Suprapubic skin (tissue), 4 donors: ENCODE data around the gene APOL3. TPM values are rescaled to one million over a fixed set of nuclear protein-coding genes. Genes with fewer than 3 reads are reported as not detected.
"Not testable (repeated sequence)": the region's sequence is repeated elsewhere in the genome, so short reads cannot be mapped to it uniquely, and the experiment has no call there.

Experiments
- DNase-seq, 2 donors: peaks; one replicate each; pipeline ENCODE4 v3.0.0-alpha.2; 2019; ENCODE audit warnings: low spot score in 2 of 2
- H3K27ac ChIP-seq: fragments of 200-600 bp; sonication (generic); one replicate; pipeline ENCODE4 v1.5.1; 2019
- H3K27me3 ChIP-seq: fragments of 200-600 bp; sonication (generic); one replicate; pipeline ENCODE4 v1.5.1; 2019
- H3K36me3 ChIP-seq: fragments of 200-600 bp; sonication (generic); one replicate; pipeline ENCODE4 v1.5.1; 2019
- H3K4me1 ChIP-seq: fragments of 200-600 bp; sonication (generic); one replicate; pipeline ENCODE4 v1.5.1; 2019
- H3K4me3 ChIP-seq: fragments of 200-600 bp; sonication (generic); one replicate; pipeline ENCODE4 v1.5.1; 2019; ENCODE audit warnings: mild to moderate bottlenecking
- H3K9me3 ChIP-seq: fragments of 200-600 bp; sonication (generic); one replicate; pipeline ENCODE4 v1.5.1; 2019
- EP300 ChIP-seq: sonication (generic); formaldehyde crosslinking; IDR thresholded peaks from one replicate; pipeline ENCODE4 v1.6.1; 2017; ENCODE audit warnings: antibody characterized with exemption
- POLR2A ChIP-seq, 2 donors: fragments of 450-650 bp; IDR thresholded peaks; one replicate each; pipeline ENCODE4 v1.6.1; 2017; ENCODE audit warnings: antibody characterized with exemption in 2 of 2, mild to moderate bottlenecking in 2 of 2, moderate library complexity in 2 of 2
- POLR2AphosphoS5 ChIP-seq, 3 donors: sonication (generic); formaldehyde crosslinking; IDR thresholded peaks; one replicate each; pipeline ENCODE4 v1.6.1; 2017; ENCODE audit warnings: antibody characterized with exemption in 3 of 3
- WGBS: methylation state at CpG from one replicate; pipeline ENCODE4 v1.1.5; 2018; 5-methylcytosine and 5-hydroxymethylcytosine counted together
- total RNA-seq, 4 donors: library from RNA; depleted of rRNA; stranded (reverse); fragments of >200 nt; gene quantifications; one replicate each; pipeline ENCODE4 v1.1.0, GENCODE V29; 2016
- TF ChIP-seq, protein P1 (sequence below), 2 donors: fragments of 200-600 bp in 1 of 2; fragments of 450-650 bp in 1 of 2; sonication (generic) in 1 of 2; IDR thresholded peaks; one replicate each; pipeline ENCODE4 v1.5.1; 2016 to 2019; ENCODE audit warnings: antibody characterized with exemption in 2 of 2, mild to moderate bottlenecking in 1 of 2, moderate library complexity in 1 of 2

The APOL3 gene
- total RNA-seq, 4 donors from 2014 or later: 29.7 to 46.7 (median 34.0) TPM

DNA sequence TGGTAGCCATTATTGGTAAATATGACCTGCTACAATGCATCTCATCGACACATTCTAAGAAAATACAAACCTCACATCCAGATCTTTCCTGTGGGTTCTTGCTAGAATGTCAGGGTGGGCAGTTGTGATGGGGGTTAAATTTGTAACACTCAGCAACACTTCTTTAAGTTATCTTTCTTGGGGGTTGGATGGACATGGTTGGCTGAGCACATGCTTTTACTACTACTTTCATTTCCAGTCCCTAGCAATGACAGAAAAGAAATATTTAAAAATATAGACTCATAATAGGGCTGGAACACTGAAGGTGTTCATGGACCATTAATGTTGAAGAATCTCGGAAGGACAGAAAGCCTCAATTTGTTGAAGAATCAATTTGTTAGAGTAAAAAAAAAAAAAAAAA lies 57.6 kb downstream of the APOL3 start:
- H3K4me3 ChIP-seq: no peak overlapping the region
- no peaks in the 10 kb centered on the region for H3K36me3 ChIP-seq
- no peak overlapping the region for H3K27ac ChIP-seq
- H3K27me3 ChIP-seq: no peaks in the 10 kb centered on the region
- H3K9me3 ChIP-seq: no peaks in the 10 kb centered on the region
- WGBS: 91% methylated on average over 2 of the region's 2 CpGs
- no peak for DNase-seq
- TF ChIP-seq POLR2A (IDR thresholded peaks at IDR 0.05) (no peak), EP300 (no peak), POLR2AphosphoS5 (IDR thresholded peaks at IDR 0.05) (no peak)
- TF ChIP-seq, protein P1, sequence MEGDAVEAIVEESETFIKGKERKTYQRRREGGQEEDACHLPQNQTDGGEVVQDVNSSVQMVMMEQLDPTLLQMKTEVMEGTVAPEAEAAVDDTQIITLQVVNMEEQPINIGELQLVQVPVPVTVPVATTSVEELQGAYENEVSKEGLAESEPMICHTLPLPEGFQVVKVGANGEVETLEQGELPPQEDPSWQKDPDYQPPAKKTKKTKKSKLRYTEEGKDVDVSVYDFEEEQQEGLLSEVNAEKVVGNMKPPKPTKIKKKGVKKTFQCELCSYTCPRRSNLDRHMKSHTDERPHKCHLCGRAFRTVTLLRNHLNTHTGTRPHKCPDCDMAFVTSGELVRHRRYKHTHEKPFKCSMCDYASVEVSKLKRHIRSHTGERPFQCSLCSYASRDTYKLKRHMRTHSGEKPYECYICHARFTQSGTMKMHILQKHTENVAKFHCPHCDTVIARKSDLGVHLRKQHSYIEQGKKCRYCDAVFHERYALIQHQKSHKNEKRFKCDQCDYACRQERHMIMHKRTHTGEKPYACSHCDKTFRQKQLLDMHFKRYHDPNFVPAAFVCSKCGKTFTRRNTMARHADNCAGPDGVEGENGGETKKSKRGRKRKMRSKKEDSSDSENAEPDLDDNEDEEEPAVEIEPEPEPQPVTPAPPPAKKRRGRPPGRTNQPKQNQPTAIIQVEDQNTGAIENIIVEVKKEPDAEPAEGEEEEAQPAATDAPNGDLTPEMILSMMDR (IDR thresholded peaks at IDR 0.05): no peak
- no peaks in the 10 kb centered on the region for H3K4me1 ChIP-seq

DNA sequence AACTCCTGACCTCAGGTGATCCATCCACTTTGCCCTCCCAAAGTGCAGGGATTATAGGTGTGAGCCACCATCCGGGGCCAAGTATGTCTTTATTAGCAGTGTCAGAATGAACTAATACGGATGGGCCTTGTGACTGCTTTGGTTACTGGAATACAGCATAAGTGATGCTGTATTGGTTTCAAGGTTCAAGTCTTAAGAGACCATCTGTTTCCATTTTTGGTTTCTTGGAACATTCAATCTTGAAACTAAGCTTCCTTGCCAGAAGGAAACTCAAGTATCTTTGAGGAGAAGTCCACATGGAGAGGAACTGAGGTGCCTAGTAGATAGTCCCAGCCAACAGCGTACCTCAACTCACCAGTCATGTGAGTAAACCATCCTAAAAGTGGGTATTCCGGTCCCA lies 58.8 kb downstream of the APOL3 start:
- 75% methylated on average over 4 of the region's 4 CpGs for WGBS
- TF ChIP-seq POLR2A (IDR thresholded peaks at IDR 0.05): no peak
- no peak for TF ChIP-seq POLR2AphosphoS5 (IDR thresholded peaks at IDR 0.05)
- TF ChIP-seq EP300: no peak
- TF ChIP-seq, protein P1 (IDR thresholded peaks at IDR 0.05): no peak
- Histone ChIP-seq H3K4me1 (no peaks in the 10 kb centered on the region), H3K27ac (no peak overlapping the region), H3K36me3 (no peaks in the 10 kb centered on the region), H3K9me3 (no peaks in the 10 kb centered on the region), H3K4me3 (no peak overlapping the region), H3K27me3 (no peaks in the 10 kb centered on the region)
- no peak for DNase-seq

DNA sequence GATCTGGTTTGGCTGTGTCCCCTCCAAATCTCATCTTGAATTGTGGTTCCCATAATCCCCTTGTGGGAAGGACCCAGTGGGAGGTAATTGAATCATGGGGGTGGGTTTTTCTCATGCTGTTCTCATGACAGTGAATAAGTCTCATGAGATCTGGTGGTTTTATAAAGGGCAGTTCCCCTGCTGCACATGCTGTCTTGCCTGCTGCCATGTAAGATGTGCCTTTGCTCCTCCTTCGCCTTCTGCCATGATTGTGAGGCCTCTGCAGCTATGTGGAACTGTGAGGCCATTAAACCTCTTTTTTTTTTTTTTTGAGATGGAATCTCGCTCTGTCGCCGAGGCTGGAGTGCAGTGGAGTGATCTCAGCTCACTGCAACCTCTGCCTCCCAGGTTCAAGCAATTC lies 59.6 kb downstream of the APOL3 start:
- not testable (repeated sequence) for H3K36me3 ChIP-seq, H3K4me3 ChIP-seq, DNase-seq, H3K4me1 ChIP-seq, H3K27ac ChIP-seq, H3K9me3 ChIP-seq, H3K27me3 ChIP-seq
- 96% methylated on average over 4 of the region's 4 CpGs for WGBS

DNA sequence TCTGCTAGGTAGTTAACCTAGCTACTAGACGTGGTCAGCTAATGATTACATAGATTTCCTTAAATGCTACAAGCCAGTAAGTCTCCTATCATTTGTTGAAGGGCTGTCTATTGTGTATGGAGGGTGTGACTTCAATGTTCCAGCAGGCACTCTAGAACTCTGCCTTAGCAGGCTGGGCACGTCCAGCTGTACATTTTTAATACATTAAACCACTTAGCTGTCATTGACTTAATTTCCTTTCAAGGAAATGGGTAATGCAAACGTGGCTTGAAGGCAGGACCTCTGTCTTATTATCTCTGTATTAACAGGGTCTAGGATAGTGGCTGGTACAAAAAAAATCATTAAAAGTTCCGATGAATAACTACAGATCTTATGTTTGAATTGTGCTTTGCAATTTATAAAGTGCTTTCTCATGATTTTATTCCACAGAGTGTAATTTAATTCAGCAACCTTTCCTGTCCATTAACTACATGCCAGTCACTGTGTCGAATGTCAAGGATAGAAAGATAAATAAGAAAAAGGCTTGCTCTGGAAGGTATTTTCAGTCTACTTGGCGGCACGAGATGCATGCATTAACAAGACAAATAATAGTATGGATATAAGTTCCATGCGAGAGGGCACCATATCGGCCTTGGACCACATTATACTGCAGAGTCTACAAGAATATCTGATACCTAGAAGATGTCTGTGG lies 60.3 kb downstream of the APOL3 start:
- Histone ChIP-seq H3K4me1 (no peaks in the 10 kb centered on the region), H3K27ac (no peak overlapping the region), H3K27me3 (no peaks in the 10 kb centered on the region), H3K9me3 (no peaks in the 10 kb centered on the region), H3K36me3 (no peaks in the 10 kb centered on the region), H3K4me3 (no peak overlapping the region)
- WGBS: 85% methylated on average over 9 of the region's 9 CpGs
- TF ChIP-seq, protein P1 (IDR thresholded peaks at IDR 0.05): no peak
- TF ChIP-seq POLR2AphosphoS5 (IDR thresholded peaks at IDR 0.05) (no peak), EP300 (no peak), POLR2A (IDR thresholded peaks at IDR 0.05) (no peak)
- DNase-seq: no peak

DNA sequence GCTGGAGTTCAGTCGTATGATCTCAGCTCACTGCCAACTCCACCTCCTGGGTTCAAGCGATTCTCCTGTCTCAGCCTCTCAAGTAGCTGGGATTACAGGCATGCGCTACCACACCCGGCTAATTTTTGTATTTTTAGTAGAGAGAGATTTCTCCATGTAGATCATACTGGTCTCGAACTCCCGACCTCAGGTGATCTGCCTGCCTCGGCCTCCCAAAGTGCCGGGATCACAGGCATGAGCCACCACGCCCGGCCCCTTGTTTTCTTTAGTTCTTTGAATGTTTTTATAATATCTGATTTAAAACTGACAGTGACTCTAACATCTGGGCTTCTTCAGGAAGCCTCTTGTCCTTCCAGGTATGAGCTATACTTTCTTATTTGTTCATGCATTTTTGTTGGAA lies 61.0 kb downstream of the APOL3 start:
- H3K27ac ChIP-seq, H3K9me3 ChIP-seq, DNase-seq, H3K27me3 ChIP-seq, H3K4me3 ChIP-seq, H3K4me1 ChIP-seq, H3K36me3 ChIP-seq: not testable (repeated sequence)
- 89% methylated on average over 10 of the region's 10 CpGs for WGBS

DNA sequence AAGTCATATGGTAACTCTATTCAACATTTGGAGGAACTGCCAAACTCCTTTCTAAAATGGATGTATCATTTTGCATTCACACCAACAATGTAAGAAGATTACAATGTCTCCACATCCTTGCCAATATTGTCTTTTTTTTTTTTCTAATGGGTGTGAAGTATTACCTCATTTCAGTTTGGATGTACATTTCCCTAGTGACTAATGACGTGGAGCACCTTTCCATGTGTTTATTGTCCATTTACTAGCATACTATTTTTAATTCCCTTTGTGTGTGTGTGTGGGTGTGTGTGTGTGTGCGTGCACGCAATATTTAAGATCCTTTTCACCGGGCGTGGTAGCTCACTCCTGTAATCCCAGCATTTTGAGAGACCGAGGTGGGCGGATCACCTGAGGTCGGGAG lies 62.7 kb downstream of the APOL3 start:
- H3K4me1 ChIP-seq: no peaks in the 10 kb centered on the region
- TF ChIP-seq POLR2A (IDR thresholded peaks at IDR 0.05) (no peak), EP300 (no peak), POLR2AphosphoS5 (IDR thresholded peaks at IDR 0.05) (no peak)
- TF ChIP-seq, protein P1 (IDR thresholded peaks at IDR 0.05): no peak
- H3K27me3 ChIP-seq: no peaks in the 10 kb centered on the region
- no peak overlapping the region for H3K4me3 ChIP-seq
- H3K36me3 ChIP-seq: no peaks in the 10 kb centered on the region
- no peak overlapping the region for H3K27ac ChIP-seq
- no peaks in the 10 kb centered on the region for H3K9me3 ChIP-seq
- 88% methylated on average over 8 of the region's 8 CpGs for WGBS
- no peak for DNase-seq

DNA sequence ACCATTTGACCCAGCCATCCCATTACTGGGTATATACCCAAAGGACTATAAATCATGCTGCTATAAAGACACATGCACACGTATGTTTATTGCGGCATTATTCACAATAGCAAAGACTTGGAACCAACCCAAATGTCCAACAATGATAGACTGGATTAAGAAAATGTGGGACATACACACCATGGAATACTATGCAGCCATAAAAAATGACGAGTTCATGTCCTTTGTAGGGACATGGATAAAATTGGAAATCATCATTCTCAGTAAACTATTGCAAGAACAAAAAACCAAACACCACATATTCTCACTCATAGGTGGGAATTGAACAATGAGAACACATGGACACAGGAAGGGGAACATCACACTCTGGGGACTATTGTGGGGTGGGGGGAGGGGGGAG lies 69.8 kb downstream of the APOL3 start:
- H3K36me3 ChIP-seq, H3K27ac ChIP-seq, H3K27me3 ChIP-seq, H3K9me3 ChIP-seq, H3K4me3 ChIP-seq, H3K4me1 ChIP-seq, DNase-seq: not testable (repeated sequence)
- 100% methylated on average over 1 of the region's 3 CpGs for WGBS
